Tibial artery (tissue), 4 donors: ENCODE data around the gene NAT9.

Experiments used
- DNase-seq, 2 donors: peaks; one replicate each; pipeline ENCODE4 v3.0.0-alpha.2; 2019
- H3K27ac ChIP-seq, 2 donors: fragments of 200-600 bp; sonication (generic) in 1 of 2; 1 replicate in 1 of 2; 2 replicates in 1 of 2; pipeline ENCODE4 v1.5.1; 2018 to 2019; ENCODE audit warnings: mild to moderate bottlenecking in 1 of 2
- H3K27me3 ChIP-seq, 2 donors: fragments of 200-600 bp; sonication (generic) in 1 of 2; one replicate each; pipeline versions ENCODE4 v1.5.1 to v1.6.0; 2016 to 2019
- H3K36me3 ChIP-seq, 3 donors: fragments of 200-600 bp; sonication (generic) in 2 of 3; one replicate each; pipeline ENCODE4 v1.5.1; 2016 to 2019; ENCODE audit warnings: mild to moderate bottlenecking in 2 of 3
- H3K4me1 ChIP-seq, 4 donors: fragments of 200-600 bp; sonication (generic) in 2 of 4; 1 replicate in 3 of 4; 2 replicates in 1 of 4; pipeline ENCODE4 v1.5.1; 2016 to 2019
- H3K4me3 ChIP-seq, 2 donors: fragments of 200-600 bp; sonication (generic) in 1 of 2; 1 replicate in 1 of 2; 2 replicates in 1 of 2; pipeline ENCODE4 v1.5.1; 2018 to 2019; ENCODE audit warnings: mild to moderate bottlenecking in 2 of 2
- H3K9me3 ChIP-seq, 3 donors: fragments of 200-600 bp; sonication (generic) in 1 of 3; one replicate each; pipeline ENCODE4 v1.5.1; 2016 to 2019
- CTCF ChIP-seq, 2 experiments: fragments of 200-600 bp in 1 of 2; fragments of 450-650 bp in 1 of 2; IDR thresholded peaks; one replicate each; pipeline ENCODE4 v1.5.1; 2017 to 2019; ENCODE audit warnings: antibody characterized with exemption in 2 of 2, mild to moderate bottlenecking in 1 of 2, moderate library complexity in 1 of 2
- intact Hi-C: fragments of 100-400 bp; cut with DNase I; formaldehyde crosslinking; loops from one replicate; pipeline ENCODE4 v1.15.0; 2023; ENCODE audit warnings: low total_unique reads

Gene NAT9

DNA sequence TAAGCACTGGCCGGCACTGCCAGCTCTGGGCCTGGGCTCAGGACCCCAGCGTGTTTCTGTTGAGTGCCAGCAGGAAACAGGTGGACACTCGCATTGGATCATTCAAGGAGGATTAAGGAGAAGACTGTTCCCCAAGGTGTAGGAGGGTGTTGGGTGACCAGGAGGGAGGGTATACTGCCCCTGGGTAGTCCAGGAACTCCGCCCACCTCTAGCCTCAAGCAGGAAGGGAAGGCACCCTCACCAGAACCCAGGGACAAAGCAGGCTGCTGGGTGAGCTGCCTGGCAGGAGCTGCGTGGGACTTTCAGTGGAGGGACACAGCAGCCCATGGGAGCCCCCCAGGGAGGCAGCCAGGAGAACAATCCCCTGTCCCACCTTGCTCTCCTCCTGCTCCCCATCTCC, 46.8 kb downstream of the NAT9 start:
- no peaks in the 10 kb centered on the region for H3K9me3 ChIP-seq
- no peak for TF ChIP-seq CTCF (IDR thresholded peaks at IDR 0.05)
- peaks cover 0 to 45% of the 10 kb centered on the region in 2 donors for H3K27me3 ChIP-seq
- H3K36me3 ChIP-seq = no peaks in the 10 kb centered on the region
- H3K4me3 ChIP-seq = no peak overlapping the region
- H3K4me1 ChIP-seq = no peaks in the 10 kb centered on the region
- no peak for DNase-seq
- H3K27ac ChIP-seq = no peak overlapping the region
- intact Hi-C loops = no loop called here

GRCh38 chr17:74728702-74729075, 47.5 kb downstream of the NAT9 start:
- no peaks in the 10 kb centered on the region for H3K9me3 ChIP-seq
- H3K27me3 ChIP-seq = peaks cover 0 to 40% of the 10 kb centered on the region in 2 donors
- intact Hi-C loops = no loop called here
- no peak for DNase-seq
- TF ChIP-seq CTCF (IDR thresholded peaks at IDR 0.05) = no peak
- no peaks in the 10 kb centered on the region for H3K4me1 ChIP-seq
- no peak overlapping the region for H3K27ac ChIP-seq
- no peak overlapping the region for H3K4me3 ChIP-seq
- H3K36me3 ChIP-seq = no peaks in the 10 kb centered on the region

GRCh38 chr17:74728033-74728701, 48.0 kb downstream of the NAT9 start:
- Histone ChIP-seq H3K27me3 (peaks cover 0 to 39% of the 10 kb centered on the region in 2 donors), H3K27ac (no peak overlapping the region), H3K36me3 (no peaks in the 10 kb centered on the region), H3K4me3 (no peak overlapping the region), H3K4me1 (no peaks in the 10 kb centered on the region), H3K9me3 (no peaks in the 10 kb centered on the region)
- intact Hi-C loops = no loop called here
- TF ChIP-seq CTCF (IDR thresholded peaks at IDR 0.05) = no peak
- DNase-seq = no peak

DNA sequence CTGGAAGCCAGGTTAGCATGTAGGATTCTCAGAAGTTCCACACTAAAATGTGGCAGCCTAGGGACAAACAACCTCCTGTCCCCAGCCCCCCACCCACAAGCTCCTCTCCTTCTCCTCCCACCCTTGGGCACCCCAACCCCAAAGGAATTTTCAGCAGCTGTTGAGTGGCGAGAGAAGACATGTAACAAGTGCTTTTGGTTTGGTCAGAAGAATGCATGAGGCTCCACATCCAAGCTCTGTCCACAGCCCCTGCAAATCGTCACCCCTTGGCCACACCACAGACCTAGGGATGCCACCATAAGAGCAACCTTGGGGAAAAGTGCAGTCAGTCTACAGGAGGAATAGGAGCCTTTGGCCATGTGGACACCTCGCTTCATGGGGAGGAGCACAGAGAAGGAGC, 51.0 kb downstream of the NAT9 start:
- H3K36me3 ChIP-seq = no peaks in the 10 kb centered on the region
- no peak for TF ChIP-seq CTCF (IDR thresholded peaks at IDR 0.05)
- H3K27ac ChIP-seq = no peak overlapping the region
- no peak for DNase-seq
- intact Hi-C loops = no loop called here
- H3K4me1 ChIP-seq = no peaks in the 10 kb centered on the region
- H3K9me3 ChIP-seq = no peaks in the 10 kb centered on the region
- no peak overlapping the region for H3K4me3 ChIP-seq
- H3K27me3 ChIP-seq = peaks cover 0 to 15% of the 10 kb centered on the region in 2 donors

- TF ChIP-seq CTCF (IDR thresholded peaks at IDR 0.05) = no peak
- intact Hi-C loops = no loop called here
- Histone ChIP-seq H3K4me1 (no peaks in the 10 kb centered on the region), H3K9me3 (no peaks in the 10 kb centered on the region), H3K4me3 (no peak overlapping the region), H3K27ac (no peak overlapping the region), H3K36me3 (no peaks in the 10 kb centered on the region), H3K27me3 (peaks cover 0 to 12% of the 10 kb centered on the region in 2 donors)
- DNase-seq = no peak
Measured at GRCh38 chr17:74723891-74724290, 52.3 kb downstream of the NAT9 start.

- Histone ChIP-seq H3K27me3 (peaks cover 0 to 12% of the 10 kb centered on the region in 2 donors), H3K9me3 (no peaks in the 10 kb centered on the region), H3K27ac (no peak overlapping the region), H3K4me3 (no peak overlapping the region), H3K4me1 (no peaks in the 10 kb centered on the region), H3K36me3 (no peaks in the 10 kb centered on the region)
- TF ChIP-seq CTCF (IDR thresholded peaks at IDR 0.05) = no peak
- no peak for DNase-seq
- intact Hi-C loops = no loop called here
Measured at GRCh38 chr17:74722782-74723181, 53.4 kb downstream of the NAT9 start.
